PC-3 (cell line): Measurements from ENCODE around the gene TBX6. TPM values are rescaled to one million over a fixed set of nuclear protein-coding genes. Genes with fewer than 3 reads are reported as not detected.

Experiments
- ATAC-seq: fragments of 200-7000 bp; cut with Tn5 transposase; 2 replicates; pipeline ENCODE4 v1.9.1; 2020; ENCODE audit warnings: mild to moderate bottlenecking, moderate library complexity
- BruUV-seq: library from RNA; stranded (reverse); fragments of 400-500 nt; replicated peaks from 2 replicates; lab custom pipeline; 2021; lab: Mats Ljungman, UMichigan
- CTCF ChIA-PET: fragments of 300-600 bp; sonication (Branson Sonifier 250); formaldehyde crosslinking; loops from one replicate; lab custom pipeline; 2022; ENCODE audit warnings: antibody characterized with exemption; lab: Charles Lee
- POLR2A ChIA-PET: fragments of 300-600 bp; sonication (Branson Sonifier 250); formaldehyde crosslinking; loops from one replicate; lab custom pipeline; 2022; ENCODE audit warnings: antibody characterized with exemption; ENCODE audit not compliant: unreplicated experiment; lab: Charles Lee
- DNase-seq: peaks from one replicate; pipeline ENCODE4 v3.0.0-alpha.2; 2015
- H2AFZ ChIP-seq: fragments of 300-600 bp; sonication (generic); 2 replicates; pipeline ENCODE4 v1.6.0; 2016; ENCODE audit warnings: antibody characterized with exemption, low read length
- H3F3A ChIP-seq: fragments of 300-600 bp; sonication (generic); one replicate; pipeline ENCODE4 v1.6.0; 2017; ENCODE audit warnings: antibody characterized with exemption, low read length, control low read depth, mild to moderate bottlenecking; ENCODE audit not compliant: unreplicated experiment
- H3K27ac ChIP-seq: fragments of 300-600 bp; sonication (generic); 2 replicates; pipeline ENCODE4 v1.5.1; 2016; ENCODE audit warnings: mild to moderate bottlenecking, low read length
- H3K27me3 ChIP-seq: fragments of 300-600 bp; sonication (generic); 2 replicates; pipeline ENCODE4 v1.6.1; 2016; ENCODE audit warnings: low read length, mixed read lengths
- H3K36me3 ChIP-seq: fragments of 300-600 bp; sonication (generic); 2 replicates; pipeline ENCODE4 v1.6.1; 2016; ENCODE audit warnings: low read depth, mixed run types, low read length, mixed read lengths
- H3K4me1 ChIP-seq: fragments of 300-600 bp; sonication (generic); 2 replicates; pipeline ENCODE4 v1.5.1; 2016; ENCODE audit warnings: low read length; ENCODE audit not compliant: insufficient read depth
- H3K4me2 ChIP-seq: fragments of 300-600 bp; sonication (generic); 2 replicates; pipeline ENCODE4 v1.6.0; 2016; ENCODE audit warnings: low read length
- H3K4me3 ChIP-seq: fragments of 300-600 bp; sonication (generic); 2 replicates; pipeline ENCODE4 v1.5.1; 2016; ENCODE audit warnings: mild to moderate bottlenecking, low read length, mixed read lengths
- H3K79me2 ChIP-seq: fragments of 300-600 bp; sonication (generic); 2 replicates; pipeline ENCODE4 v1.6.1; 2017; ENCODE audit warnings: low read length, mixed read lengths
- H3K9ac ChIP-seq: fragments of 300-600 bp; sonication (generic); 2 replicates; pipeline ENCODE4 v1.6.0; 2016; ENCODE audit warnings: mild to moderate bottlenecking, low read length
- H3K9me2 ChIP-seq: fragments of 300-600 bp; sonication (generic); replicated peaks from 2 replicates; pipeline ENCODE4 v1.6.1; 2016; ENCODE audit warnings: mixed run types, low read length, mixed read lengths
- H3K9me3 ChIP-seq: fragments of 300-600 bp; sonication (generic); 2 replicates; pipeline ENCODE4 v1.6.1; 2016; ENCODE audit warnings: low read length, mixed read lengths
- H4K20me1 ChIP-seq: fragments of 300-600 bp; sonication (generic); 2 replicates; pipeline ENCODE4 v1.6.1; 2016; ENCODE audit warnings: low read length, mixed read lengths
- CTCF ChIP-seq: fragments of 300-600 bp; sonication (generic); conservative IDR thresholded peaks from 2 replicates; pipeline ENCODE4 v1.5.1; 2017; ENCODE audit warnings: antibody characterized with exemption, low read depth, mild to moderate bottlenecking, low read length
- EZH2 ChIP-seq: fragments of 300-600 bp; sonication (generic); IDR thresholded peaks from one replicate; pipeline ENCODE4 v1.6.1; 2017; ENCODE audit warnings: antibody characterized with exemption, mild to moderate bottlenecking, low read length; ENCODE audit not compliant: unreplicated experiment
- EZH2phosphoT487 ChIP-seq: fragments of 300-600 bp; sonication (generic); IDR thresholded peaks from 2 replicates; pipeline ENCODE4 v1.6.1; 2018; ENCODE audit warnings: mild to moderate bottlenecking, antibody characterized with exemption, low read length, borderline replicate concordance
- intact Hi-C: fragments of 100-400 bp; cut with micrococcal nuclease; formaldehyde crosslinking; loops from 2 replicates; pipeline ENCODE4 v1.9.0; 2023
- total RNA-seq: library from RNA; depleted of rRNA; stranded (reverse); fragments of >200 nt; gene quantifications from 2 replicates; pipeline ENCODE4 v1.2.3, GENCODE V29; 2014

TBX6 gene
- total RNA-seq, 1 experiment from 2014 or later = 1.1 TPM

GRCh38 chr16:30054959-30055553, 36.7 kb downstream of the TBX6 start:
- Histone ChIP-seq H2AFZ (no peak overlapping the region), H3K27ac (no peak overlapping the region), H3K9me2 (no peaks in the 10 kb centered on the region), H3K4me1 (peaks cover 15% of the 10 kb centered on the region), H3K36me3 (no peaks in the 10 kb centered on the region), H3K9me3 (no peaks in the 10 kb centered on the region), H3K9ac (no peak overlapping the region), H3F3A (no peaks in the 10 kb centered on the region), H3K4me3 (peak overlapping the region; percentile 15; the same call in 1 of the 2 replicates), H3K79me2 (no peaks in the 10 kb centered on the region), H4K20me1 (no peaks in the 10 kb centered on the region), H3K27me3 (no peaks in the 10 kb centered on the region), H3K4me2 (peak overlapping the region; percentile 71)
- ChIA-PET CTCF (interaction anchor here (0.6 to 0.7 kb wide), 2 partner anchors 37 to 40 kb away, joined by 3 read pairs; no protein-coding TSS in a partner anchor), POLR2A (interaction anchor here (0.6 kb wide), 1 partner anchor 16 kb away, joined by 4 read pairs; no protein-coding TSS in a partner anchor)
- intact Hi-C loops = no loop called here
- BruUV-seq = no TSS peak
- TF ChIP-seq CTCF (peak; percentile 64), EZH2phosphoT487 (no peak), EZH2 (no peak)
- peak; percentile 19; the same call in 1 of the 2 replicates for ATAC-seq
- peak; percentile 58 for DNase-seq

GRCh38 chr16:30054451-30054850, 37.3 kb downstream of the TBX6 start:
- ATAC-seq (no peak), DNase-seq (no peak)
- Histone ChIP-seq H3K4me3 (no peak overlapping the region), H3K36me3 (no peaks in the 10 kb centered on the region), H3K27me3 (no peaks in the 10 kb centered on the region), H3K4me2 (peak overlapping the region; percentile 71; the same call in 1 of the 2 replicates), H3K4me1 (peaks cover 15% of the 10 kb centered on the region), H2AFZ (no peak overlapping the region), H3K9me2 (no peaks in the 10 kb centered on the region), H3K27ac (no peak overlapping the region), H3K9ac (no peak overlapping the region), H4K20me1 (no peaks in the 10 kb centered on the region), H3K79me2 (no peaks in the 10 kb centered on the region), H3K9me3 (no peaks in the 10 kb centered on the region), H3F3A (no peaks in the 10 kb centered on the region)
- TF ChIP-seq CTCF (no peak), EZH2 (no peak), EZH2phosphoT487 (no peak)
- intact Hi-C loops = no loop called here
- POLR2A ChIA-PET = no interaction called here
- CTCF ChIA-PET = no interaction called here
- BruUV-seq = no TSS peak

- ATAC-seq (peak; percentile 64), DNase-seq (peak; percentile 57)
- Histone ChIP-seq H3K4me2 (peak overlapping the region; percentile 93), H3K4me3 (peak overlapping the region; percentile 83), H3F3A (no peaks in the 10 kb centered on the region), H3K9me2 (no peaks in the 10 kb centered on the region), H3K4me1 (peaks cover 15% of the 10 kb centered on the region), H3K9ac (peak overlapping the region; percentile 71), H2AFZ (peak overlapping the region; percentile 82), H3K27me3 (no peaks in the 10 kb centered on the region), H3K36me3 (no peaks in the 10 kb centered on the region), H3K27ac (peak overlapping the region; percentile 53), H4K20me1 (no peaks in the 10 kb centered on the region), H3K79me2 (no peaks in the 10 kb centered on the region), H3K9me3 (no peaks in the 10 kb centered on the region)
- intact Hi-C loops = no loop called here
- BruUV-seq = TSS peak; percentile 81
- CTCF ChIA-PET = no interaction called here
- TF ChIP-seq EZH2 (no peak), EZH2phosphoT487 (no peak), CTCF (no peak)
- POLR2A ChIA-PET = interaction anchor here (0.5 kb wide), 1 partner anchor 8 kb away, joined by 5 read pairs; no protein-coding TSS in a partner anchor
These were observed 38.2 kb downstream of the TBX6 start for GRCh38 chr16:30053376-30054015.
